ENCODE measurements around the gene ELMOD3.

- no peak for TF ChIP-seq CTCF (IDR thresholded peaks at IDR 0.05; ENCODE audit: low read depth, low read length)
- TF ChIP-seq EZH2phosphoT487 (IDR thresholded peaks at IDR 0.05; ENCODE audit: low read depth) = no peak
Observed at GRCh38 chr2:85353876-85354285, 688 bp upstream of the ELMOD3 start.

Measured in OCI-LY3 (cell line).